GM21737 (cell line): ENCODE data around the gene COL15A1.

ENCODE experiments used
- ATAC-seq: cut with Tn5 transposase; IDR thresholded peaks from one replicate; pipeline ENCODE4 v1.9.1; 2021; ENCODE audit warnings: mild to moderate bottlenecking, moderate library complexity; ENCODE audit not compliant: unreplicated experiment

COL15A1 gene

DNA sequence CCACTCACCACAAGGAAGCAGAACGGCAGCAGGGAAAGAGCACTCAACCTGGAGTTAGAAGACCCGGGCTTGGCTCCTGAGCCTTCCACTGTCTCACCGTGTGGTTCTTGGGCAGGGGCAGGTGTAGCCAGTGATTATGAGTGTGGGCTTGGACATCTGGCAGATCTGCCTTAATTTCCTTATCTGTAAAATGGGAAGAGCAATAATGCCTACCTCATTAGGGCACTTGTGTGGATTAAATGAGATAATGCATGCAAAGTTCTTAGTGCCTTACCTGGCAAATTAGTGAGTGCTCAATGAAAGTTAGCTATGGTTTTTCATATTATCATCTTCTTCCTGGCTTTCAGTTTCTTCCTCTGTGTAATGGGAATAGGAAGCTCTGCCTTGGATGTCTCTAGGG is 28.1 kb upstream of the COL15A1 start:
- no peak for ATAC-seq

DNA sequence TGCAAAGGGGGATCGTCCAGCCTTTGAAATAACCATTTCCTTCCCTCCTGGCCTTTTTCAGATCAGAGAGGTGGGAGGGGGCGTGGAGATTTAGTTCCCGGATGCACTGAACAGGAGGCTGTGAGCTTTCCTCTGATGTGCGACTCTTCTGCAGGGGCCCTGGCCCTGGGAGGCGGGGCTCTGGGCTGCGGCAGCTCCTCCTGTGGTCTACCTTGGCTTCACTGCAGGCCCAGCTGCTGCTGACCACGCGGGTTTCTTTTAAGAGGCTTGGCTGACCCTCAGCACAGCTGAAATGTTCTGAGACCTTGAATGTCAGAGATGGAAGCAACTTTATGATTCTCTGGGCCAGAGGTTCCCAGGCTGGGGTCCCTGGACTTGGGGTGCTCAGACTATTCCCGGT is 27.0 kb upstream of the COL15A1 start:
- ATAC-seq, result no peak

- no peak for ATAC-seq
Measured at GRCh38 chr9:98917746-98918487, 25.8 kb upstream of the COL15A1 start.

- no peak for ATAC-seq
Measured at GRCh38 chr9:98921732-98922131, 22.0 kb upstream of the COL15A1 start.

DNA sequence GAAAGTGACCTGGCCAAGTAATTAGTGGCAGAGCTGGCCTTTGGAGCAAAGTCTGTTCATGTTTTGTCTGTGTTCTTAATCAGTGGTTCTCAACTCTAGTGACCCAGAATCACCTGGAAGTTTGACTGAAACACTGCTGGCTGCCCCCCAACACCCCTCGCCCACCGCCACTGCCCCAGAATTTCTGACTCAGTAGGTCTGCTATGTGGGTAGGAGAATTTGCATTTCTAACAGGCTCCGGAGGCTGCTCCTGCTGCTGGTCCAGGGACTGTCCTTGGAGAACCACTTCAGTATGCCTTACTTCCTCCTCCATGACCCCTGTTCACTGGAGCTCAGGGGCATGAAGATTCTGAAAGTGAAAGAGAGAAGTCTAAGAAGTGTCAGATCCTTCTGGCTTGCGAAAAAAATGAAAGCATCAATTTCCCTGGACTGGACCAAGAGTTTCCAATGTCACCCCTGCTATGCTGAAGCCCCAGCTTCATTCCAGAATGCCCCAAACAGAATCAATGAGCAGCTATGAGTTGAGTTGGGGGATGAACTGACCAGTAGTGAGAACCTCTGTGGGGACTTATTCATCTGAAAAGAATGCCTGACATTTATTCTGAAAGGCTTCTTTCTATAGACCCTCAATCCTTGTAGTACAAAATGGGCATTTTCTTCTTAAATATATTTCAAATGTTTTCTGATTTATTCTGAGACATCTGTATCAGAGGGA is 20.8 kb upstream of the COL15A1 start:
- no peak for ATAC-seq

GRCh38 chr9:98923451-98924123 is 20.1 kb upstream of the COL15A1 start:
- no peak for ATAC-seq

- no peak for ATAC-seq
Measured at GRCh38 chr9:98924946-98925820, 18.5 kb upstream of the COL15A1 start.

- no peak for ATAC-seq
Measured at GRCh38 chr9:98925956-98926355, 17.8 kb upstream of the COL15A1 start.

- ATAC-seq, result no peak
Measured at GRCh38 chr9:98927724-98928123, 16.0 kb upstream of the COL15A1 start.

GRCh38 chr9:98929071-98929470 is 14.6 kb upstream of the COL15A1 start:
- no peak for ATAC-seq

DNA sequence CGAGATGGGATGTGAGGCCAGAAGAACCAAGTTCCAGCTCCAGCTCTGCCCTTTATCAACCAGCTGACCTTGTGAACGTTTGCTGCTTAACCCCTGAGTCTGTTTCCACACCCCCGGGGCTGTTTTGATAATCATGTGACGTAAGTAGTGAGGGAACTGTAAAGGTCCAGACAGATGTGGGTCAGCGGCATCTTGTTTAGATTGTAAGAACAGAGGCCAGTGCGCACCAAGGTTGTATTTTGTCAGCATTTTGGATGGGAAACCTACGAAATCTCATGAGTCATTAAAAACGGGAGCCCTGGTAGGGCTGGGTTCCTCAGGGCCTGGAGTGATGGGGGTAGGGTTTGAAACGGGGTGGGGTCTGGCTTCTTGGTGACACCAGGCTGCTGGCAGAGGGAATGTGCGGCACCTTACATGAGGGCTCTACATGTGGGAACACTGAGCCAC is 13.8 kb upstream of the COL15A1 start:
- ATAC-seq, result no peak

DNA sequence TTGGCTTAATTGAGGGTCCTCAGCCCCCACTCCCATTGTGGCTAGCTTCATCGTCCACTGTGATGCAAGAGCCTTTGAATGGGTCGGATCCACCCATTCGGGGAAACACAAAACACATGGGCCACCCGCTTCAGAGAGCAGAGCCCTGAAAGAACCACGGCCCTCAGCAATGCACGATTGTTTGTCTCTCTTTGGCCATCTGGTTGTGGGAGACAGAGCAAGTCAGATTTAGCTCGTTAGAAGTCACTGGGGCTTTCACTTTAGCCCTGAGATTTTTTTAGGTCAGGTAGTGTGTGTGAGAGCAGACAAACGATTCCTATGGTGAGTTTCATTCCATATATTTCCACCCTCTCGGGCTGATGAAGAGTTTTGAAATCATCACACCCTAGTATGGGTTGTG is 12.9 kb upstream of the COL15A1 start:
- ATAC-seq, result no peak

- ATAC-seq, result no peak
Measured at GRCh38 chr9:98931600-98932389, 11.9 kb upstream of the COL15A1 start.

DNA sequence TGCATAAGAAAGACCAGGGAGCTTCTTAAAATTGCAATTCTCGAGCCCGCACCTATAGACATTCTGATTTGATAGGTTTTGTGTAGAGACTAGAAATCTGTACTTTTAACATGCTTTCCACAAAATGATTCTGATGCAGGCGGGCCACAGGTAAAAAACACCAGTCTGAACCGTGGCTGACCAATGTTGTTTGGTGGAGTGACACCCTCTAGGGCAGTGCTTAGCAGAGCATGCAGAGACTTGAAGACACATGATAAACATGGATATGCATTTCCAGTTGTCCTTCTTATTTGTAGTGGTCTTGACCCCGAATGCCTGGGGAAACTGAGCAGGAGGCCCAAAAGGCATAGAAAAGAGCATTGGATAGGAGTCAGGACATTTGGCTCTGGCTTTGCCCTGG is 10.5 kb upstream of the COL15A1 start:
- ATAC-seq, result no peak

GRCh38 chr9:98933890-98934289 is 9.8 kb upstream of the COL15A1 start:
- no peak for ATAC-seq

GRCh38 chr9:98935071-98935505 is 8.6 kb upstream of the COL15A1 start:
- no peak for ATAC-seq

- ATAC-seq, result no peak
Measured at GRCh38 chr9:98940276-98940675, 3.4 kb upstream of the COL15A1 start.

GRCh38 chr9:98941946-98942523 is 1.7 kb upstream of the COL15A1 start:
- ATAC-seq, result no peak

DNA sequence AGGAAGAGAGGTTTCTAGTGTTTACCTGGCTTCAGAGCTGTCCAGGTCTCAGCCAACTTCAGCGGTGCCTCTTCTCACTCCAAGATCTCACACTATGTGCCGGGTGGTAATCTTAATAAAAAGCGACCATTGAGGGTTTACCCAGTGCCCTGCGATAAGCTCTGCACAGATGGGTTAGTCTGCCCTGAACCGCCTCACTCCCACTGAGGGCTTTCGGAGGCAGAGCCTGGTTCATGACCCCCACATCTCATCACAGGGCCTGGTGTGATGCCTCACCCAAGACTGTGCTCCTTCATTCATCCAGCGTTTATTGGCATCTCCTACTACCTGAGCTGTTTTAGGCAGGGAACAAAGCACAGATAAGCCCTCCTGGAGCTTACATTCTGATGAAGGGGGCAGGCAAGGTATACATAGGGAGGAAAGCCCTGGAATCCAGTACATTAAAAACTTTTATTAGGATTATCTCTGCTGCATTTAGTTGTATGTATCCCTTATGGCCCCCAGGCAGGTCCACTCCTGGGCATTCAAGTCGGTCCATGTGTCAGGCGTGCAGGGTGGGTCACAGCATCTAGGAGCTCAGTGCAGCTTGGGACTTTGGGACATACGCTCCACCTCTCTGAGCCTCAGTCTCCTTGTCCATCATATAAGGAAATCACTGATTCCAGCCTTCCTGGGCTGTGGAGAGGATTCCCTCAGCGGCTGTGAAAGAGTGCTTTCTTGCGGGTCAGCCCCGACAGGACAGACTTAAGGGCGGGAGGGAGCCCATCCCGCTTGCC is 613 bp upstream of the COL15A1 start:
- no peak for ATAC-seq
